ENCODE data around the gene MTHFSD. TPM values are rescaled to one million over a fixed set of nuclear protein-coding genes. Genes with fewer than 3 reads are reported as not detected.

The MTHFSD gene
- total and polyA plus RNA-seq, 10 of the 15 experiments (the other 5 are each of a cell fraction or from before 2014, with no cell fraction given), result 2.2 to 24.5 (median 18.1) TPM

- DNase-seq (ENCODE audit: low read depth, low spot score) (no peak), FAIRE-seq (no peak), ATAC-seq (no peak)
- H3K79me2 ChIP-seq (ENCODE audit: control insufficient read depth, insufficient read depth, low read length), result no peaks in the 10 kb centered on the region
- H3K4me3 ChIP-seq, result no peak overlapping the region
- no peaks in the 10 kb centered on the region for H4K20me1 ChIP-seq (ENCODE audit: control insufficient read depth, insufficient read depth)
- H3K4me2 ChIP-seq (ENCODE audit: control insufficient read depth, insufficient read depth), result no peak overlapping the region
- H3K27ac ChIP-seq (ENCODE audit: control insufficient read depth, insufficient read depth), result no peak overlapping the region
- in situ Hi-C loops (cut with MboI), result loop anchor here (10.0 kb wide), 1 partner anchor 468 kb away; no protein-coding TSS in a partner anchor
- H3K9me3 ChIP-seq (replicated peaks; ENCODE audit: control insufficient read depth, insufficient read depth, low read length), result no peaks in the 10 kb centered on the region
- no peaks in the 10 kb centered on the region; the same call in 1 of the 2 replicates for H3K4me1 ChIP-seq (ENCODE audit: control insufficient read depth, insufficient read depth, low read length)
- ChIA-PET CTCF (no interaction called here), SMC1A (ENCODE audit: uncharacterized antibody, unreplicated experiment) (no interaction called here), RAD21 (ENCODE audit: unreplicated experiment) (no interaction called here), POLR2A (no interaction called here)
- 25% methylated on average over 21 of the region's 24 CpGs for WGBS (ENCODE audit: insufficient coverage, insufficient replicate concordance, low lambda C conversion rate, missing lambda C conversion rate)
- intact Hi-C loops (cut with micrococcal nuclease; ENCODE audit: unreplicated experiment), result loop anchor here (10.0 kb wide), 1 partner anchor 468 kb away; no protein-coding TSS in a partner anchor
- no peaks in the 10 kb centered on the region for H3K36me3 ChIP-seq (ENCODE audit: control insufficient read depth in 2 of 2, insufficient read depth in 2 of 2, low read length in 1 of 2)
- no TSS peak for BruUV-seq (replicated peaks)
- no peak overlapping the region for H2AFZ ChIP-seq (ENCODE audit: control insufficient read depth, low read depth, low read length)
- H3K27me3 ChIP-seq (replicated peaks in 1 of 2; ENCODE audit: control insufficient read depth in 2 of 2, insufficient read depth in 2 of 2, low read length in 1 of 2), result peaks cover 20 to 24% of the 10 kb centered on the region in 2 experiments
- H3K9ac ChIP-seq (ENCODE audit: control insufficient read depth, insufficient read depth, low read length), result no peak overlapping the region
- TF ChIP-seq ZNF207 (IDR thresholded peaks at IDR 0.05; ENCODE audit: borderline replicate concordance), result no peak
- TF ChIP-seq PRDM15 (CRISPR knock-in tag; IDR thresholded peaks at IDR 0.05), result no peak
- no peak for TF ChIP-seq CHD4 (IDR thresholded peaks at IDR 0.05)
Observed at GRCh38 chr16:86512301-86512859, 42.7 kb downstream of the MTHFSD start.

All from GM12878 (cell line).